WTC11 (cell line): ENCODE results near the gene ELK1. TPM values are rescaled to one million over a fixed set of nuclear protein-coding genes. Genes with fewer than 3 reads are reported as not detected.

Experiments used
- ATAC-seq: fragments of 200-7000 bp; cut with Tn5 transposase; 2 replicates; pipeline ENCODE4 v1.10.0; 2021; ENCODE audit warnings: mild to moderate bottlenecking, moderate library complexity
- CTCF ChIA-PET: fragments of 300-600 bp; sonication (Branson Sonifier 250); formaldehyde crosslinking; loops from one replicate; lab custom pipeline; 2021; ENCODE audit warnings: antibody characterized with exemption; lab: Charles Lee
- POLR2A ChIA-PET: fragments of 350-600 bp; sonication (Branson Sonifier 250); formaldehyde crosslinking; loops from one replicate; lab custom pipeline; 2021; ENCODE audit warnings: antibody characterized with exemption; lab: Charles Lee
- DNase-seq: peaks from one replicate; pipeline ENCODE4 v3.0.0; 2021; ENCODE audit warnings: low spot score
- H3K27ac Mint-ChIP-seq: 2 replicates; pipeline ENCODE4 v1.8.0; 2021; ENCODE audit warnings: mixed read lengths
- H3K27me3 Mint-ChIP-seq: 2 replicates; pipeline ENCODE4 v1.8.0; 2021; ENCODE audit warnings: low read depth, mild to moderate bottlenecking, moderate library complexity, mixed read lengths
- H3K36me3 Mint-ChIP-seq: 2 replicates; pipeline ENCODE4 v1.8.0; 2021; ENCODE audit warnings: mixed read lengths
- H3K4me1 Mint-ChIP-seq: 2 replicates; pipeline ENCODE4 v1.8.0; 2022; ENCODE audit warnings: mixed read lengths
- H3K4me3 Mint-ChIP-seq: 2 replicates; pipeline ENCODE4 v1.8.0; 2021; ENCODE audit warnings: mild to moderate bottlenecking, moderate library complexity, mixed read lengths
- H3K9me3 Mint-ChIP-seq: 2 replicates; pipeline ENCODE4 v1.8.0; 2021; ENCODE audit warnings: mixed read lengths
- AFF4 ChIP-seq: sonication (generic); formaldehyde crosslinking; IDR thresholded peaks from 2 replicates; pipeline ENCODE4 v1.8.1; 2023; ENCODE audit warnings: mild to moderate bottlenecking, missing genetic modification reagents, borderline replicate concordance
- CREM ChIP-seq: sonication (generic); formaldehyde crosslinking; IDR thresholded peaks from 2 replicates; pipeline ENCODE4 v1.8.1; 2022; ENCODE audit warnings: mild to moderate bottlenecking, missing genetic modification reagents, moderate library complexity
- E2F5 ChIP-seq: sonication (generic); formaldehyde crosslinking; IDR thresholded peaks from 2 replicates; pipeline ENCODE4 v1.8.1; 2022; ENCODE audit warnings: mild to moderate bottlenecking, moderate library complexity, missing genetic modification reagents
- EMX1 ChIP-seq: fragments of 250-450 bp; sonication (Bioruptor Pico); IDR thresholded peaks from 2 replicates; pipeline ENCODE4 v1.8.0; 2021; ENCODE audit warnings: mild to moderate bottlenecking
- ESRRA ChIP-seq: sonication (generic); formaldehyde crosslinking; IDR thresholded peaks from 2 replicates; pipeline ENCODE4 v1.8.1; 2022; ENCODE audit warnings: mild to moderate bottlenecking, missing genetic modification reagents, borderline replicate concordance
- ETV6 ChIP-seq: sonication (generic); formaldehyde crosslinking; IDR thresholded peaks from 2 replicates; pipeline ENCODE4 v1.8.1; 2022; ENCODE audit warnings: mild to moderate bottlenecking, missing genetic modification reagents
- FOXK1 ChIP-seq: sonication (generic); formaldehyde crosslinking; IDR thresholded peaks from 2 replicates; pipeline ENCODE4 v1.8.0; 2022; ENCODE audit warnings: mild to moderate bottlenecking, moderate library complexity, missing genetic modification reagents
- GRHL2 ChIP-seq: fragments of 250-450 bp; sonication (Bioruptor Pico); IDR thresholded peaks from 2 replicates; pipeline ENCODE4 v1.8.0; 2022; ENCODE audit warnings: mild to moderate bottlenecking, moderate library complexity; ENCODE audit not compliant: insufficient replicate concordance, severe bottlenecking
- GTF2I ChIP-seq: fragments of 250-450 bp; sonication (Bioruptor Pico); conservative IDR thresholded peaks from 2 replicates; pipeline ENCODE4 v1.4.0; 2021; ENCODE audit warnings: mild to moderate bottlenecking
- MAX ChIP-seq: sonication (generic); formaldehyde crosslinking; IDR thresholded peaks from 2 replicates; pipeline ENCODE4 v1.8.0; 2022; ENCODE audit warnings: mild to moderate bottlenecking, missing genetic modification reagents
- MYBL2 ChIP-seq: sonication (generic); formaldehyde crosslinking; IDR thresholded peaks from 2 replicates; pipeline ENCODE4 v1.8.1; 2023; ENCODE audit warnings: mild to moderate bottlenecking, moderate library complexity, missing genetic modification reagents
- NFE2L1 ChIP-seq: sonication (generic); formaldehyde crosslinking; IDR thresholded peaks from 2 replicates; pipeline ENCODE4 v1.8.1; 2023; ENCODE audit warnings: missing genetic modification reagents
- PRRX2 ChIP-seq: fragments of 250-450 bp; sonication (Bioruptor Pico); IDR thresholded peaks from 2 replicates; pipeline ENCODE4 v1.8.0; 2021; ENCODE audit warnings: mild to moderate bottlenecking
- SMAD3 ChIP-seq: sonication (generic); formaldehyde crosslinking; IDR thresholded peaks from 2 replicates; pipeline ENCODE4 v1.8.0; 2022; ENCODE audit warnings: missing genetic modification reagents, mild to moderate bottlenecking, borderline replicate concordance
- SMAD4 ChIP-seq: sonication (generic); formaldehyde crosslinking; IDR thresholded peaks from 2 replicates; pipeline ENCODE4 v1.8.0; 2022; ENCODE audit warnings: mild to moderate bottlenecking, missing genetic modification reagents
- SP1 ChIP-seq: sonication (generic); formaldehyde crosslinking; conservative IDR thresholded peaks from 2 replicates; pipeline ENCODE4 v1.8.1; 2022; ENCODE audit warnings: missing genetic modification reagents
- TCF7 ChIP-seq: sonication (generic); formaldehyde crosslinking; IDR thresholded peaks from 2 replicates; pipeline ENCODE4 v1.8.0; 2022; ENCODE audit warnings: mild to moderate bottlenecking, low read depth, missing genetic modification reagents, moderate library complexity
- total RNA-seq: library from RNA; stranded (reverse); gene quantifications from 3 replicates; pipeline ENCODE4 v1.2.3, GENCODE V29; 2021
- TF ChIP-seq, protein P1 (sequence below): sonication (generic); formaldehyde crosslinking; IDR thresholded peaks from 2 replicates; pipeline ENCODE4 v1.8.0; 2022; ENCODE audit warnings: mild to moderate bottlenecking, missing genetic modification reagents
- TF ChIP-seq, protein P2 (sequence below): fragments of 250-450 bp; sonication (Bioruptor Pico); IDR thresholded peaks from 2 replicates; pipeline ENCODE4 v1.9.0; 2021; ENCODE audit warnings: mild to moderate bottlenecking
- TF ChIP-seq, protein P3 (sequence below): sonication (generic); formaldehyde crosslinking; conservative IDR thresholded peaks from 2 replicates; pipeline ENCODE4 v1.8.1; 2023; ENCODE audit warnings: mild to moderate bottlenecking, low read depth, missing genetic modification reagents, moderate library complexity
- TF ChIP-seq, protein P4 (sequence below): sonication (generic); formaldehyde crosslinking; IDR thresholded peaks from 2 replicates; pipeline ENCODE4 v1.8.0; 2023; ENCODE audit warnings: missing genetic modification reagents, mild to moderate bottlenecking, borderline replicate concordance

The ELK1 gene
- total RNA-seq, 1 experiment from 2014 or later = 35.8 TPM

- ATAC-seq = peak; percentile 43
- Mint-ChIP-seq H3K27me3 (peaks cover 39% of the 10 kb centered on the region), H3K4me1 (peaks cover 20% of the 10 kb centered on the region), H3K27ac (no peak within 1 kb of the TSS), H3K36me3 (no peaks in the 10 kb centered on the region), H3K9me3 (no peaks in the 10 kb centered on the region), H3K4me3 (peak within 1 kb of the TSS; percentile 64)
- ChIA-PET POLR2A (no interaction called here), CTCF (interaction anchor here (0.6 kb wide), 2 partner anchors 11 to 58 kb away, joined by 3 read pairs; no protein-coding TSS in a partner anchor)
- DNase-seq = peak; percentile 81
- TF ChIP-seq MYBL2 (peak; percentile 75; the same call in 1 of the 2 replicates), GTF2I (CRISPR knock-in tag) (peak; percentile 79), CREM (CRISPR knock-in tag) (peak; percentile 95), E2F5 (CRISPR knock-in tag) (peak; percentile 50), AFF4 (no peak), GRHL2 (no peak), FOXK1 (peak; percentile 94), SMAD3 (CRISPR knock-in tag) (no peak), SP1 (CRISPR knock-in tag) (peak; percentile 87), TCF7 (CRISPR knock-in tag) (peak; percentile 79; the same call in 1 of the 2 replicates), PRRX2 (CRISPR knock-in tag) (no peak), NFE2L1 (CRISPR knock-in tag) (peak; percentile 86; the same call in 1 of the 2 replicates), MAX (CRISPR knock-in tag) (peak; percentile 58; the same call in 1 of the 2 replicates), ETV6 (CRISPR knock-in tag) (peak; percentile 91), ESRRA (CRISPR knock-in tag) (peak; percentile 61; the same call in 1 of the 2 replicates), EMX1 (CRISPR knock-in tag) (no peak), SMAD4 (CRISPR knock-in tag) (no peak)
- TF ChIP-seq, protein P1, sequence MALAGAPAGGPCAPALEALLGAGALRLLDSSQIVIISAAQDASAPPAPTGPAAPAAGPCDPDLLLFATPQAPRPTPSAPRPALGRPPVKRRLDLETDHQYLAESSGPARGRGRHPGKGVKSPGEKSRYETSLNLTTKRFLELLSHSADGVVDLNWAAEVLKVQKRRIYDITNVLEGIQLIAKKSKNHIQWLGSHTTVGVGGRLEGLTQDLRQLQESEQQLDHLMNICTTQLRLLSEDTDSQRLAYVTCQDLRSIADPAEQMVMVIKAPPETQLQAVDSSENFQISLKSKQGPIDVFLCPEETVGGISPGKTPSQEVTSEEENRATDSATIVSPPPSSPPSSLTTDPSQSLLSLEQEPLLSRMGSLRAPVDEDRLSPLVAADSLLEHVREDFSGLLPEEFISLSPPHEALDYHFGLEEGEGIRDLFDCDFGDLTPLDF (CRISPR knock-in tag) = no peak
- TF ChIP-seq, protein P2, sequence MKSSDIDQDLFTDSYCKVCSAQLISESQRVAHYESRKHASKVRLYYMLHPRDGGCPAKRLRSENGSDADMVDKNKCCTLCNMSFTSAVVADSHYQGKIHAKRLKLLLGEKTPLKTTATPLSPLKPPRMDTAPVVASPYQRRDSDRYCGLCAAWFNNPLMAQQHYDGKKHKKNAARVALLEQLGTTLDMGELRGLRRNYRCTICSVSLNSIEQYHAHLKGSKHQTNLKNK = no peak
- TF ChIP-seq, protein P3, sequence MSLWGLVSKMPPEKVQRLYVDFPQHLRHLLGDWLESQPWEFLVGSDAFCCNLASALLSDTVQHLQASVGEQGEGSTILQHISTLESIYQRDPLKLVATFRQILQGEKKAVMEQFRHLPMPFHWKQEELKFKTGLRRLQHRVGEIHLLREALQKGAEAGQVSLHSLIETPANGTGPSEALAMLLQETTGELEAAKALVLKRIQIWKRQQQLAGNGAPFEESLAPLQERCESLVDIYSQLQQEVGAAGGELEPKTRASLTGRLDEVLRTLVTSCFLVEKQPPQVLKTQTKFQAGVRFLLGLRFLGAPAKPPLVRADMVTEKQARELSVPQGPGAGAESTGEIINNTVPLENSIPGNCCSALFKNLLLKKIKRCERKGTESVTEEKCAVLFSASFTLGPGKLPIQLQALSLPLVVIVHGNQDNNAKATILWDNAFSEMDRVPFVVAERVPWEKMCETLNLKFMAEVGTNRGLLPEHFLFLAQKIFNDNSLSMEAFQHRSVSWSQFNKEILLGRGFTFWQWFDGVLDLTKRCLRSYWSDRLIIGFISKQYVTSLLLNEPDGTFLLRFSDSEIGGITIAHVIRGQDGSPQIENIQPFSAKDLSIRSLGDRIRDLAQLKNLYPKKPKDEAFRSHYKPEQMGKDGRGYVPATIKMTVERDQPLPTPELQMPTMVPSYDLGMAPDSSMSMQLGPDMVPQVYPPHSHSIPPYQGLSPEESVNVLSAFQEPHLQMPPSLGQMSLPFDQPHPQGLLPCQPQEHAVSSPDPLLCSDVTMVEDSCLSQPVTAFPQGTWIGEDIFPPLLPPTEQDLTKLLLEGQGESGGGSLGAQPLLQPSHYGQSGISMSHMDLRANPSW (CRISPR knock-in tag) = no peak
- TF ChIP-seq, protein P4, sequence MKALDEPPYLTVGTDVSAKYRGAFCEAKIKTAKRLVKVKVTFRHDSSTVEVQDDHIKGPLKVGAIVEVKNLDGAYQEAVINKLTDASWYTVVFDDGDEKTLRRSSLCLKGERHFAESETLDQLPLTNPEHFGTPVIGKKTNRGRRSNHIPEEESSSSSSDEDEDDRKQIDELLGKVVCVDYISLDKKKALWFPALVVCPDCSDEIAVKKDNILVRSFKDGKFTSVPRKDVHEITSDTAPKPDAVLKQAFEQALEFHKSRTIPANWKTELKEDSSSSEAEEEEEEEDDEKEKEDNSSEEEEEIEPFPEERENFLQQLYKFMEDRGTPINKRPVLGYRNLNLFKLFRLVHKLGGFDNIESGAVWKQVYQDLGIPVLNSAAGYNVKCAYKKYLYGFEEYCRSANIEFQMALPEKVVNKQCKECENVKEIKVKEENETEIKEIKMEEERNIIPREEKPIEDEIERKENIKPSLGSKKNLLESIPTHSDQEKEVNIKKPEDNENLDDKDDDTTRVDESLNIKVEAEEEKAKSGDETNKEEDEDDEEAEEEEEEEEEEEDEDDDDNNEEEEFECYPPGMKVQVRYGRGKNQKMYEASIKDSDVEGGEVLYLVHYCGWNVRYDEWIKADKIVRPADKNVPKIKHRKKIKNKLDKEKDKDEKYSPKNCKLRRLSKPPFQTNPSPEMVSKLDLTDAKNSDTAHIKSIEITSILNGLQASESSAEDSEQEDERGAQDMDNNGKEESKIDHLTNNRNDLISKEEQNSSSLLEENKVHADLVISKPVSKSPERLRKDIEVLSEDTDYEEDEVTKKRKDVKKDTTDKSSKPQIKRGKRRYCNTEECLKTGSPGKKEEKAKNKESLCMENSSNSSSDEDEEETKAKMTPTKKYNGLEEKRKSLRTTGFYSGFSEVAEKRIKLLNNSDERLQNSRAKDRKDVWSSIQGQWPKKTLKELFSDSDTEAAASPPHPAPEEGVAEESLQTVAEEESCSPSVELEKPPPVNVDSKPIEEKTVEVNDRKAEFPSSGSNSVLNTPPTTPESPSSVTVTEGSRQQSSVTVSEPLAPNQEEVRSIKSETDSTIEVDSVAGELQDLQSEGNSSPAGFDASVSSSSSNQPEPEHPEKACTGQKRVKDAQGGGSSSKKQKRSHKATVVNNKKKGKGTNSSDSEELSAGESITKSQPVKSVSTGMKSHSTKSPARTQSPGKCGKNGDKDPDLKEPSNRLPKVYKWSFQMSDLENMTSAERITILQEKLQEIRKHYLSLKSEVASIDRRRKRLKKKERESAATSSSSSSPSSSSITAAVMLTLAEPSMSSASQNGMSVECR = peak; percentile 88
Measured at GRCh38 chrX:47619486-47620302, 30.7 kb downstream of the ELK1 start, which contains the start of gene SYN1. TSS of gene SYN1 (minus strand) at chrX:47619857. CDS start at chrX:47619728, 129 bp downstream.
